HG02970 (cell line): ENCODE measurements around the gene TTC39C.
"Not testable (repeated sequence)": the region's sequence is repeated elsewhere in the genome, so short reads cannot be mapped to it uniquely, and the experiment has no call there.

Source experiments
- ATAC-seq: cut with Tn5 transposase; IDR thresholded peaks from one replicate; pipeline ENCODE4 v1.9.1; 2021; ENCODE audit warnings: mild to moderate bottlenecking, moderate library complexity, moderate number of reproducible peaks; ENCODE audit not compliant: unreplicated experiment, low FRiP score

Gene TTC39C

DNA sequence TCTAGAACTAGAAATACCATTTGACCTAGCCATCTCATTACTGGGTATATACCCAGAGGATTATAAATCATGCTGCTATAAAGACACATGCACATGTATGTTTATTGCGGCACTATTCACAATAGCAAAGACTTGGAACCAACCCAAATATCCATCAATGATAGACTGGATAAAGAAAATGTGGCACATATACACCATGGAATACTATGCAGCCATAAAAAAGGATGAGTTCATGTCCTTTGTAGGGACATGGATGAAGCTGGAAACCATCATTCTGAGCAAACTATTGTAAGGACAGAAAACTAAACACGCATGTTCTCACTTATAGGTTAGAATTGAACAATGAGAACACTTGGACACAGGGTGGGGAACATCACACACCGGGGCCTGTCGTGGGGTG lies 60.2 kb downstream of the TTC39C start:
- not testable (repeated sequence) for ATAC-seq

DNA sequence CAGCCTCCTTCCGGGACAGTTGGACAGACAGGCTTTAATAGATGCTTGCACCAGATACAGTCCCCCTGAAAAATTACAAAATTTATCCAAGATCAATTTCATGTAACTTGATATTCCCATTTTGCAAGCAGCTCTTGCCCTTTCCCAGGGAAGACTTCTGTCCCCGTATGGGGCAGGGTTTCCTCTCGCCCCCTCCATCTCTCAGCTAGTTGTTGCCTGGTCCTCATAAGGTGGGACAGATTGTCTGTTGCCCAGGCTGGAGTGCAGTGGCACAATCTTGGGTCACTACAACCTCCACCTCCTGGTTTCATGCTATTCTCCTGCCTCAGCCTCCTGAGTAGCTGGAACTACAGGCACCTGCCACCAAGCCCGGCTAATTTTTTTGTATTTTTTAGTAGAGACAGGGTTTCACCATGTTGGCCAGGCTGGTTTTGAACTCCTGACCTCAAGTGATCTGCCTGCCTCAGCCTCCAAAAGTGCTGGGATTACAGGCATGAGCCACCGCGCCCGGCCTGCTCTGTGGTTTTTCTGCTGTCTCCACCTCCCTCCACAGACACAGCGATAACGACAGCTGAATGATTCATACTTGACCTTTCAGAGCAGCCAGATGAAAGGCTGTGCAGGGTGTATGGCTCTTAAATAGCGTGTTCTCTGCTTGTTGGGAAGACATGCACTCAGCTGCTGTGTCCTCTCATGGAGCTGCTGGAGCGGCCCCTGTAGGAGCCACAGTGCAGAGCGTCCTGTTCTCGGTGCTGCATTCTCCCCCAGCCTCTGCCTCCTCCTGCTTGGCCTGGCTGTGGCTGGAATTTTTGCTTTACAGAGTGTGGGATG lies 61.4 kb downstream of the TTC39C start:
- ATAC-seq, result no peak

DNA sequence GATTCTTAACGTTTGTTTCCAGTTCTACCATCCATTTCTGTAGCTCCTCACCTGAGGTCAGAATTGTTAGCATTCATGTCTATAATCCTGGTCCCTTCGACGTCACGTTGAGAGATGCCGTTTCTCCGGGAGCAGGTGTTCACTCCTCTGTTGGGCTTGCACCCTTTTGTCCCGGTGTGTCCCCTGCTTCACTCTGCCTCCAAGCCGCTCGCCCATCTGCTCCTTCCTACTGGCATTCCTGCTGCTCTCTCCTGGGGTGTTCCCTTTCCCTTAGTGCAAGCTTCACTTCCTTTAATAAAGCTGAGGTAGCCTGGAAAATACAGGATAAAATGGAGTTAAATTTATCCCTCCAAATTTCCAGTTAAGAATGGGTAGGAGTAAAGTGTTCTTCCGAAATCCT lies 62.4 kb downstream of the TTC39C start:
- no peak for ATAC-seq

DNA sequence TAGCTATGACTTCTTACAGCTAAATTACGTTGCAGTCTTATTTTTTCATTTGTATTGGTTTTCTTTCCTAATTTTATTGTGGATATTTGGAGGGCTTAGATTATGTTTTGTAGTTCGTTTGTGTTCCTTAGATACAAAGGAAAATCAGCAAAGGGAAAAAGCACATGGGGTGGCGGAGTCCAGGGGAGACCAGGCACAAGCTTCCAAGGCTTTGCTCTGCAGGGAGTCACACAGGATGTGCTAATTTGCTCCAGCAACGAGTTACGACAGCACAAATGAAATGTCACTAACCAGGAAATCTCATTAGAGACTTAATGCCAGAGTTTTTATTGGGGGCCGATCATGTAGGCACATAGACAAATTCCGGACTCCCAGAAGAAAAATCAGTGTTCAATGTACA lies 63.8 kb downstream of the TTC39C start:
- no peak for ATAC-seq

DNA sequence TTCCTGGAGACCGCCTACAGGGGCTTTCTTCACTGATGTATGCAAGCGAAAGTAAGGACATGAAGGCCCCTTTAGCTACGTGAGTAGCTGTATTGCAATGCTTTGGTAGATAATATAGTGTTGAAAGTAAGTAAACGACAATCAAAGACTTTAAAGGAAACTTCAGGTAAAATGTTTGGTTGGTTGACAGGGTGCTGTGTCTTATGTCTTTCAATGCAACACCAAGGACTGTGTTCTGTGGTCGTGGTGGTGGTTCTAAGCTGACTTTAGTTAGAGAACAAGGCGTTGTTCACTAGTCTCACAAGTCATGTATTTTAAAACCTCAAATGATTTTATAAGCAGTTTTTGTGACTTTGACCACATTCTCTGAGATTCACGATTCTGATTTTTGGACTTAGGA lies 66.3 kb downstream of the TTC39C start:
- no peak for ATAC-seq

DNA sequence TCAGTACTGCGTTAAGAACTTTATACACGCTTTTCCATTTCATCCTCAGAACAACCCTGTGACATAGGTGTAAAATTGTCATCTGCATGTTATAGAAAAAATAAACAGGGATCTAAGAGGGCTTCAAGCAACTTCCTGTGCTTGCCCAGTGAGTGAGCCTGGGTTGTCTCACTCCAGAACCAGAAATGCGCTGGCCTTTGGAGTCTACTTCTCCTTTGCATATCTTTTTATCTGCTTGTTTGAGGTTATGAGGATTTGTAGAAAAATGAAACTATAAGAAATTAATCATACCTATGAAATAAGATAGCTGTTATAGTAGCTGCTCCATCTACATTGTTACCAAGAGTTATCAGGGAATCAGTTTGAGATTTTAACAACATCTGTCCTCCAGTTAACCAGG lies 69.0 kb downstream of the TTC39C start:
- ATAC-seq, result no peak

DNA sequence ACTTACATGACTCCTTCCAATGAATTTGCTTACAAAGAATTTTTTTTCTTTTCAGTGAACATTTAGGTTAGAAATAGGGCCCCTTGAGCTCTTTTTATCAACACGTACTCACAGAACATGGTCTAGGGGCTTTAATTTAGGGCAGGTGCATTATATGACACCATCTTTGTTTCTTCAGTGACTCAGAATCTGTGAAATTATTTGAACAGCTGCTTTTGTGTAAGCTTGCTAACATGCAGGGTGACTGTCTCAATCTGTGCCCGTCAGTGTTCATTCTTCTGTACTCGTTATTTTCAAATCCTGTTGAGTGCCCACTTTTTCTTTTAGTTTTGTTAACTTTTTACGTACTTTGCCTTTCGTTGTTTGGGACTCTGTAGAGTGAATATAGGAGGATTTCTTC lies 71.5 kb downstream of the TTC39C start:
- no peak for ATAC-seq

DNA sequence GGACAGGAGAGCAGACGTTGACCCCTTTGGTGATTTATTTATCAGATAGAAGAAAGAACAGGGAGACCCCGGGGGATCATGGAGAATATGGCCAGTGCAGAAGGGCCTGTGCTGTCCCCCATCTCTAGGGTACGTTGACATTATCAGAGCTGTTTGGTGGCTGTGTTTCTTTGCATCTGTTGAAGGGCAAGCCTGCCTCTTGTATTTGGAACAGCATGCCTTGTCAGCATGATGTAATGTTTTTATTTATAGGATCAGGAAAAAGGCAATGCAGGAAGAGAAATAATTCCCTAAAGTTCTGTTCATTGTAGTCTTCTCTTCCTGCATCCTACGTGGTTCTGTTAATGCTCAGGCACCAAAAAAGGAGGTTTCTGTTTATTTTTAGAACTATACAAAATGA lies 74.5 kb downstream of the TTC39C start:
- no peak for ATAC-seq

DNA sequence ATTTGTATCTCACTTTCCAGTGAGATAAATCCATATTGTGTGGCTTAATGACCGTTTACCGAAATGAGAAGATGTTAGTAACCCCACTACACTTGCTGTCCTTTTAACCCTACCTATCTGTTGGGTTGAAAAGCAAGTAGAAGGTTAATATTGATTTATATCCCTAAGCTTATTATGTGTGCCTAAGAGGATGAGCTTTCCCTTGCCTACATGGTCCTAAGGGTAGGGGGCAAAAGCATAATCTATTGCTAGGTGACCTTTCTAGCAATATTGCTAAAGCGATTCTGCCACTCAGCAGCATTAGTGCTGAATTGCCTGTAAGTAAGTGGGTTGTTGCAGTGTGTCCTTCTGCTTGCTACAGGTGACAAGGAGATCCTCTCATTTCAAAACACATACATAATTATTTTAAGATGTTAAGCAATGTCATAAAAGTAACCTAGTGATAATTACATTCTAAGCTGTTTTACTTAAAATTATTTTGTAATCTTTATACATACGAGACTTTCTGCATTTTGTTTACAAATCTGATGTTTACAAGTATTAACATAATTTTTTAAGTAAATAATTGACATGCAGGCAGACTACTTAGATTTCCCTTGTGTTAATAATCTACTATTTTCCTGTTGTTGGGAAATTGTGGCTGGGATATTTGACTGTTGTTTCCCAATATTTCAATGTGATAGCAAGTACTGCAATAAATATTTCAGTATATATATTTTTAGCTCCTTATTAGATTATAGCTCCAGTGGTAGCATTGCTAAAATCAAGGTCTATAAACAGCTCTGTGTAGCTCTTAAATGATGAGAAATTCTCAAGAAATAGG lies 75.2 kb downstream of the TTC39C start:
- ATAC-seq, result no peak

DNA sequence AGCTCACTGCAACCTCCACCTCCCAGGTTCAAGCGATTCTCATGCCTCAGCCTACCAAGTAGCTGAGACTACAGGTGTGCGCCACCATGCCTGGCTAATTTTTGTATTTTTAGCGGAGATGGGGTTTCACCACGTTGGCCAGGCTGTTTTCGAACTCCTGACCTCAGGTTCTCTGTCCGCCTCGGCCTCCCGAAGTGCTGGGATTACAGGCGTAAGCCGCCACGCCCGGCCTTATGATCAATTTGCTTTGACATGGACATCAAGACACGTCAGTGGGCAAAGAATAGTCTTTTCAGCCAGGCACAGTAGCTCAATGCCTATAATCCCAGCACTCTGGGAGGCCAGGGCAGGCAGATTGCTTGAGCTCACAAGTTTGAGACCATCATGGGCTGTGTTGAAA lies 76.3 kb downstream of the TTC39C start:
- no peak for ATAC-seq

DNA sequence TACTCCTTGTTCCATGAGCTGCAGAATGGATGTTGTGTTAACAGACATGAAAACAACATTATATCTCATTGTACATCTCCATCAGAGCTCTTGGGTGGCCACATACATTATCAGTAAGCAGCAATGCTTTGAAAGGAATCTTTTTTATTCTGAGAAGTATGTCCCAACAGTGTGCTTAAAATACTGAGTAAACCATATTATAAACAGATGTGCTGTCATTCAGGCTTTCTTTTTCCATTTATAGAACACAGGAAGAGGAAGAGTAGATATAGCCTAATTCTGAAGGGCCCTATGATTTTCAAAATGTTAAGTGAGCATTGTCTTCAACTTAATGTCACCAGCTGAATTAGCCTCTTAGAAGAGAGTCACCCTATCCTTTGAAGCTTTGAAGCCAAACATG lies 80.0 kb downstream of the TTC39C start:
- ATAC-seq, result no peak

DNA sequence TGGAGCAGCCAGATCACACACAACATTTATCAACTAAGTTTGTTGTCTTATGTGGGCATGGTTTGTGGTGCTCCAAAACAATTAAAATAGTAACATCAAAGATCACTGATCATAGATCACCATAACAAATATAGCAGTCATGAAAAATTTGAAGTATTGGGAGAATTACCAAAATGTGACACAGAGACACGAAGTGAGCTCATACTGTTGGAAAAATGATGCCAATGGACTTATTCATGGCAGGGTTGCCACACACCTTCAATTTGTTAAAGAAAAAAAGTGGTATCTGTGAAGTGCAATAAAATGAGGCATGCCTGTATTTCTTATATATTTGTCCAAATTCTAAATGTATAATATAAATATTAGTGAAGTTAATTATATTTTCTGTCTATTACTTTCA lies 81.4 kb downstream of the TTC39C start:
- no peak for ATAC-seq

DNA sequence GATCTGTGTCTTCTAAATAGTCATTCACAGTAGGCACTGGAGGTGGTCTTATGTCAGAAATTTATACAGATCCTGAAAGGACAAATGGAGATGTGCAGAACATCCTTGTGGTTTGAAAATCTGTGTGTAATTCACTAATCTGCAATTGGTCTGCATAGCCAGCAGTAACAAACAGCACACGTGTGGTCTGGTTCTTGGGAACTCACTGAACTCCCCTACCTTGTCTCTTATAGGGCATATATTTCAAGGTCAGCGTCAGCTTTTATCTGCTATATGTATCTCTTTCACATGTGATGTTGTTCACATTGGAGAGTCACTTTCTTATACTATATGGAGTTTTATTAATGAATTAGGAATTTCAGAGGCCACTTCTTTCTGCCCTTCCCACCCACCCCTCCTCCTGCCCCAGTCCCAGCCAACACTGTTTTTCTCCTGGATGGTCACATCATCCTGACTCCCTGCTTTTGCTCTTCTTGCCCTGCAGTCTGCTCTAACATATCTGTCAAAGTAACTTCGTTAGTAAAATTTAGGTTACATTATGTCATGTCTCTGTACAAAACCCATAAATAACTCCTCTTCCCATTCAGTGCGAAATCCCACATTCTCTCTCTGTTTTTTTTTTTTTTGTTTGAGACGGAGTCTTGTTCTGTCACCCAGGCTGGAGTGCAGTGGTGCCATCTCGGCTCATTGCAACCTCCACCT lies 88.9 kb downstream of the TTC39C start:
- ATAC-seq, result no peak

DNA sequence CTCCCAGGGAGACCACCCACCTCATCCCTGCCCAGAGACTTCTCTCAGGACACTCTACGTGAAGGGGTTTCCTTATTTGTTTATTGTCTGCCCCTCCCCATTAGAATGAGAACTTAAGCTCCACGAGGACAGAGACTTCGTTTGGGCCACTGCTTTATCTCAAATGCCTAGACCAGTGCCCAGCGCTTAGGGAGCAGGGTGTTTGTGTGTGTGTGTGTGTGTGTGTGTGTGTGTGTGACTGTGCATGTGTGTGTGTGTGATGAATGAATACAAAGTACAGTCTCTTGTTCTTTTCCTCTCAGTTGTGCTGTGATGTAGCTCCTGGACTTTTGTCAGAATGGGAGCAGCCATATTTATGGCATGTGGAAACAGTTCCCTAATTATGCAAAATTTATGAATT lies 89.9 kb downstream of the TTC39C start:
- no peak for ATAC-seq

DNA sequence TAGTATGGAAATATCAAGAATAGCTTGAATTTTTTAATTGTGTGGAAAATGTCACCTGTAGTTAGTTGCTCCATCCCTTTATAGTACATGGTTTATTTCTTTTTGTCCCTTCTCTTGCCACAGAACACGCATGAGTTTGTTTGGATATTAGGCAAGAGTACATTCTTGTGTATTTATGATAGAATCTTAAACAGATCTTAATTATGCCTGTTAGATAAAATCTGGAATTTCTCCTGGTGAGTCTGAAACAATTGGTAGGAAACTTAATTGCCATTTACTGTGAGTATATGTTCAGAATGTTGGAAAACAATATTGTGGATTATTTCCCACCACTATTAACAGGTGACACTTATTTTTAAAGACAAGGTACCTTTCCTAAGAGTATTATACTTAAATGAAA lies 94.1 kb downstream of the TTC39C start:
- ATAC-seq, result no peak

DNA sequence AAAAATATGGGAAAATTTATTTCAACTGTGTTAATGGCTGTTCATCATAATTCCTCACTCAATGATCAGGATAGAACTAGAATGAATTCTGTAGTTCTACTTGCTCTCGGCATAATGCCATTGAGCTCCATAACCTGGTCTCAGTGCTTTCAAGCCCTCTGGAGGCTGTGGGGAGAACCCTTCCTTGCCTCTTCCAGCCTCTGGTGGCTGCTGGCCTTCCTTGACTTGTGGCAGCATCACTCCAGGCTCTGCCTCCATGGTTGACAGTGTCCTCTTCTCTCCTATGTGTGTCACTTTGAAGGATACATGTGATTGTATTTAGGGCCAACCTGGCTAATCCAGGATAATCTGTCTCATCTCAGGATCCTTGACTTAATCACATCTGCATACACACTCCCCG lies 97.4 kb downstream of the TTC39C start:
- ATAC-seq, result no peak

DNA sequence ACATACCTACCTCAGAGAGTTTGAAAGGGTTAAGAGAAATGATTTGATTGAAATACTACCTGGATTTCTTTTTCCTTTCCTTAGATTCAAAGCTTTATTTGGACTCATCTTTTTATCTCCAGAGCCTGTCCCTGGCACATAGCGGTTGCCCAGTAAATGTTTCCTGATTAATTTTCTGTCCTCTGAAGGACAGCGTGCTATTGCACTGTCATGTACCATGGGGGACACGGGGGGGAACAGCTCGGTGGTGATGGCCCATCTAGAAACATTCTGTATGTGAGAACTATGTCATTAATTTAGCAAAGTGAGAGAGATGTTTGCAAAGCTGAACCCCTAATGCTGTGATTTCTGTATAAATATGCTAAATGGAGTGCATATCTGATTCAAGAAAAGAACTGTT lies 97.9 kb downstream of the TTC39C start:
- ATAC-seq, result no peak

DNA sequence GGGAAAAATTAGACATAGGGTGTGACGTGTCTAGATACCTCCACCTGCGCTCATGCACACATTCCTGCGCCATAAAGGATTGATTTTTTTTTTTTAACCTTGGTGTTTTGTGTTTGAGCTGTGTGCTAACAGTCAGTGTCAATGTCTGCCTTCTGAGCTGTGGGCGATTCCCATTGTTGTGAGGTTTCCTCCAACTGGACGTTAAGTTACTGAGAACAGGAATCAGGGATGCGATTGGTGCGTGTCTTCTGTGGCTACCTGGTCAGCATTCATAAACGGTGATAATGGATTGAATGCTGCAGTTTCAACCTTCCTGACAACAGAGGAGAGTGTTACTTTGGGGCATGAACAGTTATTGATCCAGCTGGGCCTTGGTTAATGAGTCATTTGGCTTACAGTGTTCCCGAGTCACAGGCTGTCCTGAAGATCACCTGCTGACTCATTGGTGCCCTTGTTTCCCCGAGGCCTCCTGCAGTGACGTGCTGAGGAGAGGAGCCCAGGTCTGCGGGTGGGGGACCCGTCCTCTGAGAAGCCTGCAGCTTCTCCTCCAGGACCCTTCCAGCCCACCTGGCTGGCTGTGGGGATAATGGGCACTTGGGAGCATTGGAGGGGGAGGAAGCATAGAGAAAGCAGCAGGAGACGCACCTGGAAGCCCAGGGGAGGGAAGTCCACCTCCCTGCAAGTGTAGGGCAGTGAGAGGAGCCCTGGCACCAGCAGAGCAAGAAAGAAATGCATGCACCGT lies 98.5 kb downstream of the TTC39C start:
- no peak for ATAC-seq

DNA sequence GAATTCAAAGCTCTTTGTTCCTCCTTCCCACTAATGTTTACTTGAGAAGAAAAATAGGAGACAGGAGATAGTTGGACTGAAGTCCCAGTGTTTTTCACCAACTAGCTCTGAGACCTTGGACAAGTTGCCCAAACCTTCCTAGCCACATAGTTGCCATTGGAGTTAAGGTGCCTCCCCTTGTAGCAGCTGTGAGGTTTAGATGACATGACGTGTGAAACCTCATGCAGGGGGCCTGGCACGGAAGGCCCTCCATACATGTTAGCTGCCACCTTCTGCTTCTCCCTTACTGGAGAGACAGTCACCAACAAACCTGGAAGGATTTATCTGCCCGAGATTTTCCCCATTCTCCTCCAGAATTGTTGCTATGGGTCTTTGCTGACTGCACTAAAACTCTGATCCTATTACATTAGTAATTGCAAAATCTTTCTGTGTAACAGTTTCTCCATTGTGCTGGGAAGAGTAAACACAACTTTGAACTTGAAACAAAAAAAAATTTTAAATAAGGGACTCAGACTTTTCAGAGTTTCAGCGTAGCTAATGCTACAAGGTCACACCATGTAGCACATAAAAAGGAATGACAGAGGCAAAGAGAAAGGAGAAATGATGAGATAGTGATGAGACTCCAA lies 100.5 kb downstream of the TTC39C start:
- ATAC-seq, result no peak

DNA sequence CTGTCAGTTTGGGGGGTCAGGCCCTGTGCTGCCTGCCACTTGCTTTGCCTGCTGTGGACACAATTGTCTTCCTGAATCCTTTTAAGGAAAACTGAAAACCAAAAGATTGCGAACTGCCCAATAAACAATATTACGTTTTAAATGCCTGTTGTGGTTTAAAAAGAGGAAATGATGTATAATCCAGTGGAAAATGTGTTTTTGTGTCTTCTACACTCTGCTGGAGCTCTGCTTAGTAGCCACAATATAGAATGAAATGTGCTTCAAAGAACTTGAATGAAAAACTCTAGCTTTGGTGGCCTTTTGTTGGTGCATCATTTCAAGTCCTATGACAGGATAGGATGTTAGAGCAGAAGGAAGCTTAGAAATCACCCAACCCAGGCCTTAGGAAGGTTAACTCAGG lies 101.1 kb downstream of the TTC39C start:
- ATAC-seq, result no peak
